T-cell (primary cell): ENCODE data around the gene BLMH. TPM values are rescaled to one million over a fixed set of nuclear protein-coding genes. Genes with fewer than 3 reads are reported as not detected.

Experiments used
- ATAC-seq, 4 experiments: fragments of 200-7000 bp in 3 of 4; fragments of 150-1000 bp in 1 of 4; cut with Tn5 transposase; replicated peaks in 1 of 4; 1 replicate in 3 of 4; 2 replicates in 1 of 4; pipeline ENCODE4 v1.10.0; 2021; ENCODE audit warnings: moderate library complexity in 3 of 4, mild to moderate bottlenecking in 2 of 4, moderate number of reproducible peaks in 1 of 4
- CTCF ChIA-PET, 2 donors: fragments of 300-600 bp; sonication (Branson Sonifier 250); formaldehyde crosslinking; loops; one replicate each; lab custom pipeline; 2022; ENCODE audit warnings: antibody characterized with exemption in 2 of 2; lab: Charles Lee
- POLR2A ChIA-PET, 2 donors: fragments of 300-600 bp; sonication (Branson Sonifier 250); formaldehyde crosslinking; loops; one replicate each; lab custom pipeline; 2022; ENCODE audit warnings: antibody characterized with exemption in 2 of 2; lab: Charles Lee
- DNase-seq, 35 experiments: peaks; one replicate each; pipeline versions ENCODE4 v3.0.0 to v3.0.0-alpha.2; 2013 to 2023
- H3K27ac ChIP-seq: one replicate; pipeline ENCODE4 v1.5.1; 2013; ENCODE audit warnings: low read length
- H3K27me3 ChIP-seq, 2 experiments: replicated peaks in 1 of 2; 1 replicate in 1 of 2; 2 replicates in 1 of 2; pipeline versions ENCODE4 v1.6.1 to v1.7.0; 2013; ENCODE audit warnings: low read length in 1 of 2, mixed read lengths in 1 of 2; ENCODE audit not compliant: control insufficient read depth in 2 of 2, insufficient read depth in 2 of 2; ENCODE audit errors: extremely low read depth in 1 of 2
- H3K36me3 ChIP-seq, 2 donors: 1 replicate in 1 of 2; 2 replicates in 1 of 2; pipeline versions ENCODE4 v1.6.1 to v1.7.0; 2013; ENCODE audit warnings: low read length in 1 of 2; ENCODE audit not compliant: control insufficient read depth in 2 of 2, insufficient read depth in 1 of 2; ENCODE audit errors: extremely low read depth in 1 of 2
- H3K4me1 ChIP-seq, 2 experiments: 1 replicate in 1 of 2; 2 replicates in 1 of 2; pipeline versions ENCODE4 v1.6.1 to v1.7.0; 2013; ENCODE audit warnings: low read length in 2 of 2, mixed read lengths in 1 of 2; ENCODE audit not compliant: insufficient read depth in 2 of 2, control insufficient read depth in 1 of 2; ENCODE audit errors: extremely low read depth in 1 of 2
- H3K4me3 ChIP-seq, 2 donors: 1 replicate in 1 of 2; 2 replicates in 1 of 2; pipeline versions ENCODE4 v1.5.1 to v1.7.0; 2013; ENCODE audit warnings: mild to moderate bottlenecking in 2 of 2, low read length in 1 of 2, moderate library complexity in 1 of 2; ENCODE audit not compliant: control insufficient read depth in 1 of 2; ENCODE audit errors: extremely low read depth in 1 of 2
- H3K9me3 ChIP-seq: 2 replicates; pipeline ENCODE4 v1.7.0; 2013
- H3K27ac Mint-ChIP-seq, 2 donors: one replicate each; pipeline ENCODE4 v1.8.0; 2020 to 2021; ENCODE audit warnings: mild to moderate bottlenecking in 2 of 2, mixed read lengths in 2 of 2
- H3K27me3 Mint-ChIP-seq, 2 donors: one replicate each; pipeline ENCODE4 v1.8.0; 2021 to 2022; ENCODE audit warnings: mixed read lengths in 2 of 2
- H3K36me3 Mint-ChIP-seq: one replicate; pipeline ENCODE4 v1.8.0; 2021; ENCODE audit warnings: mixed read lengths
- H3K4me1 Mint-ChIP-seq, 3 donors: one replicate each; pipeline ENCODE4 v1.8.0; 2020 to 2022; ENCODE audit warnings: mixed read lengths in 3 of 3, mild to moderate bottlenecking in 1 of 3
- H3K4me3 Mint-ChIP-seq, 3 donors: one replicate each; pipeline ENCODE4 v1.8.0; 2020 to 2022; ENCODE audit warnings: mild to moderate bottlenecking in 3 of 3, mixed read lengths in 3 of 3, moderate library complexity in 3 of 3
- H3K9me3 Mint-ChIP-seq, 3 donors: one replicate each; pipeline ENCODE4 v1.8.0; 2020 to 2022; ENCODE audit warnings: mixed read lengths in 3 of 3
- WGBS: methylation state at CpG from one replicate; pipeline ENCODE4 v1.1.5; 2013; ENCODE audit warnings: missing lambda C conversion rate; ENCODE audit not compliant: insufficient coverage; 5-methylcytosine and 5-hydroxymethylcytosine counted together
- total RNA-seq, 35 experiments: library from RNA in 6 of 35; stranded (reverse) in 6 of 35; fragments of 120-200 nt in 1 of 35; gene quantifications; one replicate each; pipeline versions ENCODE4 v1.2.1 to v1.2.4 and lab custom pipeline; 2013 to 2026

Gene BLMH
- total RNA-seq, 5 donors from 2014 or later (not counting 1 experiment from before 2014, with no cell fraction given), result 38.8 to 60.2 (median 47.4) TPM

DNA sequence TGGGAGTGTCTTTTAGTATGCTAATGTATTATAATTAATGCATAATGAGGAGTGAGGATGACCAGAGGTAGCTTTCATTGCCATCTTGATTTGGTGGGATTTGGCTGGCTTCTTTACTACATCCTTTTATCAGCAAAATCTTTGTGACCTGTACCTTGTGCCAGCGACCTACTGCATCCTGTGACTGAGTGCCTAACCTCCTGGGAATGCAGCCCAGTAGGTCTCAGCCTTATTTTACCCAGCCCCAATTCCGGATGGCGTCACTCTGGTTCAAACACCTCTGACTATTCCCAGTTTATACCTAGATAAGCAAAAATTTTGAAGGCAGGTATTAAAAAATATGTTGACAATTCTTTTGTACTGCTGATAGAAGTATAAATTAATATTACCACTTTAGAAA lies 10.5 kb upstream of the BLMH start:
- Histone ChIP-seq H3K27ac (no peak overlapping the region), H3K36me3 (no peaks in the 10 kb centered on the region), H3K4me3 (no peak overlapping the region), H3K27me3 (peaks cover 0 to 3% of the 10 kb centered on the region in 2 experiments), H3K4me1 (no peaks in the 10 kb centered on the region), H3K9me3 (no peaks in the 10 kb centered on the region)
- ATAC-seq (no peak), DNase-seq (no peak)
- Mint-ChIP-seq H3K4me1 (peaks cover 0 to 18% (median 2%) of the 10 kb centered on the region in 3 donors), H3K27ac (no peak overlapping the region), H3K27me3 (no peaks in the 10 kb centered on the region), H3K36me3 (peaks cover 3% of the 10 kb centered on the region), H3K4me3 (no peak overlapping the region), H3K9me3 (peaks cover 0 to 4% (median 0%) of the 10 kb centered on the region in 3 donors)
- POLR2A ChIA-PET, result no interaction called here
- CTCF ChIA-PET, result interaction anchor here in 1 of 2 donors (1.4 kb wide), 1 partner anchor 24 kb away, joined by 3 read pairs; no protein-coding TSS in a partner anchor
- no CpG with 5 or more reads among the region's 3 CpGs for WGBS

DNA sequence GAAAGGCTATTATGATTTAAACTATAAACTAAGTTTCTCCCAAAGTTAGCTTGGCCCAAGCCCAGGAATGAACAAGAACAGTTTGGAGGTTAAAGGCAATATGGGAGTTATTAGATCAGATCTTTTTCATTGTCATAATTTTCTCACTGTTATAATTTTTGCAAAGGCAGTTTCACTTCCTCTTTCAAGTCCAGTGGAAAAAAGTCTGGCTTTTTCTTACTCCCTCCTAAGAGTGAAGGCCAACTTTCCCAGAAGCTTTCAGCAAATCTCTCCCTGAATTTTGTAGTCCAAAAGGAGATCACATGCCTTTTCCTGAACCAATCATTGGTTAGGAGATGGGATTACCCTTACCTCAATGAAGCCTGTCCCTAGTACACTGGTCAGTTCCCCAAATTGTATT lies 9.1 kb upstream of the BLMH start:
- DNase-seq, result no peak
- Mint-ChIP-seq H3K36me3 (peaks cover 3% of the 10 kb centered on the region), H3K27me3 (no peaks in the 10 kb centered on the region), H3K4me3 (no peak overlapping the region), H3K9me3 (peaks cover 0 to 4% (median 0%) of the 10 kb centered on the region in 3 donors), H3K27ac (no peak overlapping the region), H3K4me1 (peaks cover 0 to 18% (median 2%) of the 10 kb centered on the region in 3 donors)
- Histone ChIP-seq H3K4me1 (no peaks in the 10 kb centered on the region), H3K4me3 (no peak overlapping the region), H3K27me3 (peaks cover 0 to 3% of the 10 kb centered on the region in 2 experiments), H3K27ac (no peak overlapping the region), H3K9me3 (no peaks in the 10 kb centered on the region), H3K36me3 (no peaks in the 10 kb centered on the region)
- ChIA-PET POLR2A (no interaction called here), CTCF (no interaction called here)
- ATAC-seq, result no peak

- ATAC-seq (no peak), DNase-seq (peak in 1 of 35 experiments; percentile 18)
- Mint-ChIP-seq H3K36me3 (peaks cover 3% of the 10 kb centered on the region), H3K9me3 (peaks cover 0 to 4% (median 0%) of the 10 kb centered on the region in 3 donors), H3K27ac (no peak overlapping the region), H3K4me1 (peaks cover 0 to 17% (median 2%) of the 10 kb centered on the region in 3 donors), H3K27me3 (no peaks in the 10 kb centered on the region), H3K4me3 (no peak overlapping the region)
- CTCF ChIA-PET, result interaction anchor here in 1 of 2 donors (1.3 kb wide), 1 partner anchor 37 kb away, joined by 7 read pairs; no protein-coding TSS in a partner anchor
- no peaks in the 10 kb centered on the region for H3K27me3 ChIP-seq
- no peak overlapping the region for H3K4me3 ChIP-seq
- H3K9me3 ChIP-seq, result no peaks in the 10 kb centered on the region
- H3K4me1 ChIP-seq, result no peaks in the 10 kb centered on the region
- H3K27ac ChIP-seq, result no peak overlapping the region
- POLR2A ChIA-PET, result no interaction called here
- 71% methylated on average over 1 of the region's 1 CpG for WGBS
- H3K36me3 ChIP-seq, result no peaks in the 10 kb centered on the region
Observed at GRCh38 chr17:30299000-30299399, 7.3 kb upstream of the BLMH start.

GRCh38 chr17:30297715-30298114 lies 6.0 kb upstream of the BLMH start:
- H3K27ac Mint-ChIP-seq, result no peak overlapping the region
- no peak for DNase-seq
- peaks cover 0 to 4% (median 0%) of the 10 kb centered on the region in 3 donors for H3K9me3 Mint-ChIP-seq
- no peak overlapping the region for H3K4me3 ChIP-seq
- 96% methylated on average over 3 of the region's 4 CpGs for WGBS
- peaks cover 0 to 18% (median 2%) of the 10 kb centered on the region in 3 donors for H3K4me1 Mint-ChIP-seq
- CTCF ChIA-PET, result no interaction called here
- H3K27ac ChIP-seq, result no peak overlapping the region
- POLR2A ChIA-PET, result no interaction called here
- H3K36me3 ChIP-seq, result no peaks in the 10 kb centered on the region
- H3K36me3 Mint-ChIP-seq, result peaks cover 3% of the 10 kb centered on the region
- no peaks in the 10 kb centered on the region for H3K27me3 Mint-ChIP-seq
- no peak overlapping the region for H3K4me3 Mint-ChIP-seq
- no peaks in the 10 kb centered on the region for H3K4me1 ChIP-seq
- H3K27me3 ChIP-seq, result no peaks in the 10 kb centered on the region
- ATAC-seq, result no peak
- no peaks in the 10 kb centered on the region for H3K9me3 ChIP-seq

- Histone ChIP-seq H3K4me1 (peaks cover 0 to 5% of the 10 kb centered on the region in 2 experiments), H3K4me3 (no peak overlapping the region), H3K9me3 (no peaks in the 10 kb centered on the region), H3K27ac (no peak overlapping the region), H3K27me3 (no peaks in the 10 kb centered on the region), H3K36me3 (no peaks in the 10 kb centered on the region)
- WGBS, result 67% methylated on average over 3 of the region's 5 CpGs
- peaks cover 3% of the 10 kb centered on the region for H3K36me3 Mint-ChIP-seq
- ChIA-PET POLR2A (no interaction called here), CTCF (interaction anchor here in 1 of 2 donors (0.7 kb wide), 2 partner anchors 34 to 66 kb away, joined by 4 read pairs; no protein-coding TSS in a partner anchor)
- no peak overlapping the region for H3K4me3 Mint-ChIP-seq
- DNase-seq, result no peak
- H3K27me3 Mint-ChIP-seq, result no peaks in the 10 kb centered on the region
- ATAC-seq, result no peak
- H3K4me1 Mint-ChIP-seq, result peaks cover 0 to 22% (median 7%) of the 10 kb centered on the region in 3 donors
- peaks cover 0 to 4% (median 0%) of the 10 kb centered on the region in 3 donors for H3K9me3 Mint-ChIP-seq
- no peak overlapping the region for H3K27ac Mint-ChIP-seq
Observed at GRCh38 chr17:30296499-30297080, 4.8 kb upstream of the BLMH start.

DNA sequence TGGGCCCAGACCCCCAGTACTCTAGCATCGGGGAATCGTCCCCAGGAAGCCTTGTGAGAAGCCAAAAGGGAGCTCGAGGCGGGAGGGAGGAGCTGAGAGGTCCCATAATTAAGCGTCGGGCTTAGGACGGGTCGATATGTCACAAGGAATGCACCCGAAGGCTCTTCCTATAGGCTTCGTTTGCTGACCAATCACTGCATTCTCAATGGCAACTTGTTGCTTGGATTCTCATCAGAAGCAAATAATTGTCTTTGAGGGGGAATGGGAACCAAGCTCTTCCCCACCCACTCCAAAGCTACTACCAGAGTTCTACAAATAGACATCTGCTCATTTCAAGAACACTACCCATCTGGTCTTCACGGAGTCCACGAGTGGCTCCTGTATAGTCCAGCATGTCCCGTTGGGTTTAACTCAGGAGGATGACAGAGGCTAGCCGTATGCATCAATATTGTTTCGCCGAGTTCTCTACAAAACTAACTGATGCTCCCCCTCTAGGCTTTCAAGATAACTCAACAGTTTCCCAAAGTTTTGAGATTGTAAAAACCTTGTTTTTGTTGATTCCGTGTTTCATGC lies 628 bp upstream of the BLMH start:
- CTCF ChIA-PET, result interaction anchor here (0.6 to 4.1 kb wide), 8 partner anchors 31 to 225 kb away, joined by 3 to 38 read pairs (median 6); no protein-coding TSS in a partner anchor
- H3K27ac Mint-ChIP-seq, result peak overlapping the region in 1 of 2 donors; percentile 66
- DNase-seq (peak in 1 of 35 experiments; percentile 3), ATAC-seq (no peak)
- Histone ChIP-seq H3K4me3 (peak overlapping the region; percentile 40 to 84), H3K27me3 (no peaks in the 10 kb centered on the region), H3K4me1 (peaks cover 10 to 11% of the 10 kb centered on the region in 2 experiments), H3K27ac (peak overlapping the region; percentile 58), H3K36me3 (peaks cover 0 to 14% of the 10 kb centered on the region in 2 donors), H3K9me3 (no peaks in the 10 kb centered on the region)
- H3K36me3 Mint-ChIP-seq, result peaks cover 7% of the 10 kb centered on the region
- H3K4me1 Mint-ChIP-seq, result peaks cover 14 to 25% (median 24%) of the 10 kb centered on the region in 3 donors
- H3K27me3 Mint-ChIP-seq, result no peaks in the 10 kb centered on the region
- POLR2A ChIA-PET, result interaction anchor here in 1 of 2 donors (0.8 to 1.3 kb wide), 2 partner anchors 31 to 40 kb away, joined by 5 to 6 read pairs; no protein-coding TSS in a partner anchor
- H3K9me3 Mint-ChIP-seq, result no peaks in the 10 kb centered on the region
- WGBS, result 42% methylated on average over 14 of the region's 17 CpGs
- H3K4me3 Mint-ChIP-seq, result no peak overlapping the region
